Cerebellar nuclear complex (tissue), 1 donor: ENCODE measurements around the gene GPRC5D.
A peak's percentile ranks its signal among the peaks of the same experiment; 100 is the strongest.

Source experiments
- DNase-seq, 2 experiments: peaks; one replicate each; lab custom pipeline; 2025; lab: John Stamatoyannopoulos, UW

The GPRC5D gene

GRCh38 chr12:12936983-12937491 is 14.9 kb downstream of the GPRC5D start:
- no peak for DNase-seq

GRCh38 chr12:12934556-12934955 is 17.4 kb downstream of the GPRC5D start:
- DNase-seq = no peak

GRCh38 chr12:12933742-12934141 is 18.2 kb downstream of the GPRC5D start:
- no peak for DNase-seq

- DNase-seq = no peak
Observed at GRCh38 chr12:12930633-12931219, 21.2 kb downstream of the GPRC5D start.

- no peak for DNase-seq
Observed at GRCh38 chr12:12929696-12930095, 22.3 kb downstream of the GPRC5D start.

- no peak for DNase-seq
Observed at GRCh38 chr12:12927211-12928079, 24.5 kb downstream of the GPRC5D start.

- no peak for DNase-seq
Observed at GRCh38 chr12:12926571-12927071, 25.3 kb downstream of the GPRC5D start.

- DNase-seq = no peak
Observed at GRCh38 chr12:12925388-12925787, 26.6 kb downstream of the GPRC5D start.

GRCh38 chr12:12924169-12924568 is 27.8 kb downstream of the GPRC5D start:
- DNase-seq = no peak

- DNase-seq = no peak
Observed at GRCh38 chr12:12922978-12923377, 29.0 kb downstream of the GPRC5D start.

- DNase-seq = no peak
Observed at GRCh38 chr12:12922191-12922616, 29.8 kb downstream of the GPRC5D start.

GRCh38 chr12:12919666-12920435 is 32.1 kb downstream of the GPRC5D start:
- no peak for DNase-seq

GRCh38 chr12:12918781-12919389 is 33.1 kb downstream of the GPRC5D start:
- DNase-seq = no peak

- DNase-seq = no peak
Observed at GRCh38 chr12:12917517-12917916, 34.5 kb downstream of the GPRC5D start.

GRCh38 chr12:12916135-12916944 is 35.6 kb downstream of the GPRC5D start:
- peak; percentile 10 to 62 for DNase-seq

GRCh38 chr12:12915656-12916055 is 36.3 kb downstream of the GPRC5D start:
- no peak for DNase-seq

GRCh38 chr12:12912711-12913110 is 39.3 kb downstream of the GPRC5D start:
- no peak for DNase-seq

GRCh38 chr12:12909995-12910420 is 42.0 kb downstream of the GPRC5D start:
- DNase-seq = no peak

GRCh38 chr12:12909228-12909994 is 42.6 kb downstream of the GPRC5D start:
- no peak for DNase-seq

GRCh38 chr12:12908711-12909110 is 43.3 kb downstream of the GPRC5D start:
- DNase-seq = no peak
